Activated T-cell treated with anti-CD3 and anti-CD28 coated beads, Interleukin-2, amount 50 U/mL, for 4 hours (primary cell): ENCODE data around the gene DPP3. TPM values are rescaled to one million over a fixed set of nuclear protein-coding genes. Genes with fewer than 3 reads are reported as not detected.

Experiments
- ATAC-seq, 2 donors: fragments of 200-7000 bp; cut with Tn5 transposase; one replicate each; pipeline ENCODE4 v1.10.0; 2021
- DNase-seq: peaks from one replicate; pipeline ENCODE4 v3.0.0-alpha.2; 2020
- H3K27me3 Mint-ChIP-seq: one replicate; pipeline ENCODE4 v1.8.0; 2021; ENCODE audit warnings: low read depth, mixed read lengths
- H3K36me3 Mint-ChIP-seq: one replicate; pipeline ENCODE4 v1.8.0; 2022; ENCODE audit warnings: mixed read lengths; ENCODE audit not compliant: insufficient read depth
- H3K4me1 Mint-ChIP-seq: one replicate; pipeline ENCODE4 v1.8.0; 2021; ENCODE audit warnings: low read depth, mixed read lengths
- H3K4me3 Mint-ChIP-seq: one replicate; pipeline ENCODE4 v1.8.0; 2021; ENCODE audit warnings: mild to moderate bottlenecking, moderate library complexity, mixed read lengths
- H3K9me3 Mint-ChIP-seq: one replicate; pipeline ENCODE4 v1.8.0; 2021; ENCODE audit warnings: mixed read lengths
- total RNA-seq, 3 donors: library from RNA; stranded (reverse); gene quantifications; one replicate each; pipeline ENCODE4 v1.2.1, GENCODE V29; 2021

Gene DPP3
- total RNA-seq, 3 donors from 2014 or later, result 123 to 142 (median 132) TPM

DNA sequence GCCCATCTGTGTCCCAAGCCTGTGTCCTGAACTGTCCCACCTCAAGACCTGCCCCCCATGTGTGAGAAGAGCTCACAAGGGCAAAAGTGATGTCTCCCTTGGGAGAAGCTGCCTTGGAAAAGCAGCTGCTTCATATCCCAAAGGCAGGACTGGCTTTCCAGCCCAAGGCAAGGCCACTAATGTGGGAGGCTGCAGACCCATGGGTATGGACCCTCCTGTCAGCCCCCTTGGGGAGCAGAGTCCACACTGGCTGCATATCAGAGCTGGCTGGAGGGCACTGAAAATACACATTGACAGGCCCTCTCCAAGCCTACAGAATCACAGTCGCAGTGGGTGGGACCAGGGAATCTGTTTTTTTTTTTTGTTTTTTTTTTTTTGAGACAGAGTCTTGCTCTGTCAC, 10.8 kb upstream of the DPP3 start:
- Mint-ChIP-seq H3K36me3 (no peaks in the 10 kb centered on the region), H3K4me3 (no peak overlapping the region), H3K9me3 (no peaks in the 10 kb centered on the region), H3K27me3 (no peaks in the 10 kb centered on the region), H3K4me1 (peaks cover 23% of the 10 kb centered on the region)
- DNase-seq, result no peak
- ATAC-seq, result no peak

DNA sequence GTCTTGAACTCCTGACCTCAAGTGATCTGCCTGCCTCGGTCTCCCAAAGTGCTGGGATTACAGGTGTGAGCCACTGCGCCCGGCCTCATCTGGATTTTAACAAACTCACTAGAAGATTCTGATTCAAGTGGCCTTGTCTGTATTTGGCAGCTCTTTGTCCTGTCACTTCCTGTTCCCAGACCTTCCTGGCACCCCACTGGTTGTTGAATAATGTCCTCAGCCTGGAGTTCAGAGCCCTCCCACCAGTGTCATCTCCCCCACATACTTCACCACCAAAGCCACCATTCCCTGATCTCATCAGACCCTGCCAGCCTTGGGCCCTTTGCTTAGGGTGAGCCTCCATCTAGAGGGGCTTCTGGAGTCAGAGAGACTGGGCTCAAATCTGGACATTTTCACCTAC, 10.2 kb upstream of the DPP3 start:
- no peak for ATAC-seq
- Mint-ChIP-seq H3K27me3 (no peaks in the 10 kb centered on the region), H3K4me3 (no peak overlapping the region)

DNA sequence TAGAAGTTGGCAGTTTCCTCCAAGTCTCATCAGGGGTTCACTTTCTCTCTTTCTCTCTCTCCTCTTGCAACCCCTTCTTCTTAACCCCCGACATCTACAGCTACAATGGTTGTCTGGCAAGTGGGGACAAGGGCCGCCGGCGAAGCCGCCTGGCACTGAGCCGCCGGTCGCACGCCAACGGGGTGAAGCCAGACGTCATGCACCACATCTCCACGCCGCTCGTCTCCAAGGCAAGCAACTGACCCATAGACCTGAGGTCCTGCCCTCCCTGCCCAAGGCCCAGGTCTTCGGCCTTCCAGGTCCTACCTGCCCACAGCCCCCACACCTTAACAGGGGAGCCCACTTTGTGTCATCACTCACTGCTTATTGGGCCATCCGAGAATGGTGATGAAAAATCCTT, 9.1 kb upstream of the DPP3 start:
- Mint-ChIP-seq H3K27me3 (no peaks in the 10 kb centered on the region), H3K9me3 (no peaks in the 10 kb centered on the region), H3K4me3 (no peak overlapping the region), H3K4me1 (peaks cover 16% of the 10 kb centered on the region), H3K36me3 (no peaks in the 10 kb centered on the region)
- ATAC-seq, result no peak
- no peak for DNase-seq

More for the DNA sequence above, 10.2 kb upstream of the DPP3 start:
- Mint-ChIP-seq H3K4me1 (peaks cover 23% of the 10 kb centered on the region), H3K36me3 (no peaks in the 10 kb centered on the region), H3K9me3 (no peaks in the 10 kb centered on the region)
- no peak for DNase-seq

DNA sequence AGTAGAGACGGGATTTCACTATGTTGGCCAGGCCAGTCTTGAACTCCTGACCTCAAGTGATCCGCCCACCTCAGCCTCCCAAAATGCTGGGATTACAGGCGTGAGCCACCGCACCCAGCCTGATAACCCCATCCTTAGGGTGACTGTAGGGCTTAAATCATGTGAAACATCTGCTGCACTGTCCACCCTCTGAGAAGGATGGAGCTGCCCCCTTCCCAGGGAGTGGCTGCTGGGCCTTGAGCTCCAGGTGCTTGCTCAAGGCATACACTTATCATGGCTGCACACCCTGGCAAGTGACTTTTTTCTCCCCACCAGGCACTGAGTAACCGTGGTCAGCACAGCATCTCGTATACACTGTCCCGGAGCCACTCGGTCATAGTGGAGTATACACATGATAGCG, 8.2 kb upstream of the DPP3 start:
- Mint-ChIP-seq H3K36me3 (no peaks in the 10 kb centered on the region), H3K9me3 (no peaks in the 10 kb centered on the region), H3K27me3 (no peaks in the 10 kb centered on the region), H3K4me3 (no peak overlapping the region), H3K4me1 (peaks cover 12% of the 10 kb centered on the region)
- no peak for DNase-seq
- ATAC-seq, result no peak

DNA sequence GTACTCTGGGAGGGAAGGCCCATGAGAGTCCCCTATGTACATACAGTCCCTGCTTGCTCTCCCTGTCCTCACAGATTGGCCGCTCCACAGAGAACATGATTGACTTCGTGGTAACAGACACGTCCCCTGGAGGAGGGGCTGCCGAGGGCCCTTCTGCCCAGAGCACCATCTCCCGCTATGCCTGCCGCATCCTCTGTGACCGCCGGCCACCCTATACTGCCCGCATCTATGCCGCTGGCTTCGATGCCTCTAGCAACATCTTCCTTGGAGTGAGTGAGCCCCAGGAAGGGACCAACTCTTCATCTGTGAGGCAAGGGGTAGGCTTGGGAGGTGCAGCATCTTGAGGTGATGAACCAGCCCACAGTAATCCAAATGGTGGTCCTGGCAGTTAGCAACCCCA, 7.1 kb upstream of the DPP3 start:
- Mint-ChIP-seq H3K4me3 (no peak overlapping the region), H3K27me3 (no peaks in the 10 kb centered on the region)
- ATAC-seq, result no peak

DNA sequence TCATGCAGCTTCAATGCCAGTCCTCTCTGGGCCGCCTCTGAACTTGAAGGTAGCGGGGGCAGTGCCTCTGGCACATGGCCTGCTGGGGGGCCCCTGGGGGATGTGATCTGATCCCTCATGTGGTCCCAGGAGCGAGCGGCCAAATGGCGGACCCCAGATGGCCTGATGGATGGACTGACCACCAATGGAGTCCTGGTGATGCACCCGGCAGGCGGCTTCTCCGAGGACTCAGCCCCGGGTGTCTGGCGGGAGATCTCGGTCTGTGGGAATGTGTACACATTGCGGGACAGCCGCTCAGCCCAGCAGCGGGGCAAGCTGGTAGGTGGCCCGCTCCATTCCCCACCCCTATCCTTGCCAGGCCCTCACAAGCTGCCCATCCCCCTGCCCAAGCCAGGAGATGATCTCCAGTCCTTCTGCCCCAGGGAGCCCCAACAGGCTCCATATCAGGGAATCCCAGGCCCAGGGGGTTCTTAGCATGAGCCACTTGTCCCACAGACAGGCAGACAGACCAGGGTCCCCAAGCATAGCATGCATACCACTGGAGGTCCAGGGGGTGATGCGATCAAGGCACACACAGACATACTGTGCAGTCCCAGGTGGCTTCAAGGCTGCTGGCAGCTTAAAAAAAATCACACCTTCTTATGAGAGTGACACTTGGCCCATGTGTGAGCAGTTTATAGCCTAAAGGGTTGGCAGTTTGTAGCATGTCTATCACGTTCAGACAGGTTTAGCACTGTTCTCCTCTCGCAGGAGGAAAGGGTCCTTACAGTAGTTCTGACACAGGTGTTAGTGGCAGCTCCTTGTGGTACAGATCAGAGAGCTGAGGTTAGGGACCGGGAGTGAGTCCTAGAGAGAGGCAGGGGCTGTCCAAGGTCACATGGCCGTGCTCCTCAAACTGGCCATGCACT, 6.4 kb upstream of the DPP3 start:
- Mint-ChIP-seq H3K4me1 (no peaks in the 10 kb centered on the region), H3K9me3 (no peaks in the 10 kb centered on the region), H3K36me3 (no peaks in the 10 kb centered on the region), H3K4me3 (no peak overlapping the region), H3K27me3 (no peaks in the 10 kb centered on the region)
- DNase-seq (no peak), ATAC-seq (no peak)

More for the DNA sequence above, 7.1 kb upstream of the DPP3 start:
- H3K4me1 Mint-ChIP-seq, result peaks cover 4% of the 10 kb centered on the region
- DNase-seq, result no peak
- H3K36me3 Mint-ChIP-seq, result no peaks in the 10 kb centered on the region
- H3K9me3 Mint-ChIP-seq, result no peaks in the 10 kb centered on the region

DNA sequence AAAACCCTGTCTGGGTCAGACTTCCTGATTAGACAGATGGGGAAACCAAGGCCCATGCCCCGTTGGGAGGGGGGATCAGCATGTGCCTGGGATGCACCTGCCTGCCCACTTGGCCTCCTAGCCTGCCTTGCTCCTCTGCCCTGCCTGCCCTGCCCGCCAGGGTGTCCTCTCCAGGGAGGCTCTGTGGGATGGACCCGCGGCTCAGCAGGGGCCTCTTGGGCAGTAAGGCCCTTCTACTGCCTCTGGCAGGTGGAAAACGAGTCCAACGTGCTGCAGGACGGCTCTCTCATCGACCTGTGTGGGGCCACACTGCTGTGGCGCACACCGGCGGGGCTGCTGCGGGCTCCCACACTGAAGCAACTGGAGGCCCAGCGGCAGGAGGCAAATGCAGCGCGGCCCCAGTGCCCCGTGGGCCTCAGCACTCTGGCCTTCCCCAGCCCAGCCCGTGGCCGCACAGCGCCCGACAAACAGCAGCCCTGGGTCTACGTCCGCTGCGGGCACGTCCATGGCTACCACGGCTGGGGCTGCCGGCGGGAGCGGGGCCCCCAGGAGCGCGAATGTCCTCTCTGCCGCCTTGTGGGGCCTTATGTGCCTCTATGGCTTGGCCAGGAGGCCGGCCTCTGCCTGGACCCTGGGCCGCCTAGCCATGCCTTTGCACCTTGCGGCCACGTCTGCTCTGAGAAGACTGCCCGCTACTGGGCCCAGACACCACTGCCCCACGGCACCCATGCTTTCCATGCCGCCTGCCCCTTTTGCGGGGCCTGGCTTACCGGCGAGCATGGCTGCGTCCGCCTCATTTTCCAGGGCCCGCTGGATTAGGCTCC, 4.7 kb upstream of the DPP3 start:
- DNase-seq (no peak), ATAC-seq (no peak)
- Mint-ChIP-seq H3K36me3 (no peaks in the 10 kb centered on the region), H3K9me3 (no peaks in the 10 kb centered on the region), H3K4me1 (peaks cover 7% of the 10 kb centered on the region), H3K27me3 (no peaks in the 10 kb centered on the region), H3K4me3 (no peak overlapping the region)

DNA sequence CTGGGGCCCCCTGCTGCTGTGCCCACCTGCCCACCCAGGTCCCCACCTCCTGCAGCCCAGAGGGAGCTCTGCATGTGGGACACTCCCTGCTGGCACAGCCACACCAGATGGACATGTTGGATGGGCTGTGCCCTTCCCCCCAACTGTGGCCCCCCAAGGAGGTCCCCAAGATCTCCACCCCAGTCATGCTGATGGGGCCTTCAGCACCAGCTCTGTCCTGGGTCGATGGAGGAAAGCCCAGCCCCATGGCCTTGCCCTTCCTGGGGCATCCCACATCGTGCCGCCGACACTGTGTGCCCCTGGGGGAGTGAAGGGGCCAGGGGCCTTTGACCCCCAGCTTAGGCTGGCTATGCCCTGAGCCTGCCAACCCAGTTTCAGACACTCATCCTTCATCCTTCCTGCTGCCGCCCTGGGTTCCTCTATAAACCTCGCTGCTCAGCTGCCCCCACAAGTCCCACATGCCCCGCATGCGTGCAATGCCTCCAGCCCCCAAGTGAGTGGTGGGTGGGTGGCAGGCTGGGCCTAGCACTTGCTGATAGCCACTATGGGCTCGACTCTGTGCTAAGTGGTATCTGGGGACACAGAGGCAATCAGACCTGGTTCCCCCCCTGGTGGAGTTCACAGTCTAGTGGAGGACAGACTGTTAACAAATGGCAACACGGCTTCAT, 3.9 kb upstream of the DPP3 start:
- no peaks in the 10 kb centered on the region for H3K36me3 Mint-ChIP-seq
- DNase-seq (no peak), ATAC-seq (no peak)
- no peaks in the 10 kb centered on the region for H3K27me3 Mint-ChIP-seq
- peaks cover 11% of the 10 kb centered on the region for H3K4me1 Mint-ChIP-seq
- H3K4me3 Mint-ChIP-seq, result no peak overlapping the region
- no peaks in the 10 kb centered on the region for H3K9me3 Mint-ChIP-seq

DNA sequence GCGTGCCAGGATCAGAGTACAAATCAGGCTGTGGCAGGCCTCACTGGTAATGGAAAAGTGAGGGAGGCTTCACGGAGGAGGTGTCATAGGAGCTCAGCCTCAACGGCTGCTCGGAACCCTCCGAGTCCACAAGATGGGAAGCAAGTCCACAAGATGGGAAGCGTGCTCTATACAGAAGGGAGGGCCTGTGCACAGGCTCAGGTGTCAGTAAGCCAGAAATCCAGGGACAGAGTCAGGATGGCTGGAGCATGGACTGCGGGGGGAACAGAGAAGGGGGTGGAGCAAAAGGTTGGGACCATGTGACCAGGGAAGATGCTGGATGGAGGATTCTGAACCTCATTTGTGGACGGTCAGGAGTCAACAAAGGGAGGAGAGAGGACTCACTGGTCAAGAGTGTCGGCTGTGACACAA, 3.4 kb upstream of the DPP3 start:
- H3K9me3 Mint-ChIP-seq, result no peaks in the 10 kb centered on the region
- no peaks in the 10 kb centered on the region for H3K36me3 Mint-ChIP-seq
- ATAC-seq, result no peak
- DNase-seq, result no peak
- H3K4me1 Mint-ChIP-seq, result peaks cover 11% of the 10 kb centered on the region
- H3K27me3 Mint-ChIP-seq, result no peaks in the 10 kb centered on the region
- H3K4me3 Mint-ChIP-seq, result no peak overlapping the region

DNA sequence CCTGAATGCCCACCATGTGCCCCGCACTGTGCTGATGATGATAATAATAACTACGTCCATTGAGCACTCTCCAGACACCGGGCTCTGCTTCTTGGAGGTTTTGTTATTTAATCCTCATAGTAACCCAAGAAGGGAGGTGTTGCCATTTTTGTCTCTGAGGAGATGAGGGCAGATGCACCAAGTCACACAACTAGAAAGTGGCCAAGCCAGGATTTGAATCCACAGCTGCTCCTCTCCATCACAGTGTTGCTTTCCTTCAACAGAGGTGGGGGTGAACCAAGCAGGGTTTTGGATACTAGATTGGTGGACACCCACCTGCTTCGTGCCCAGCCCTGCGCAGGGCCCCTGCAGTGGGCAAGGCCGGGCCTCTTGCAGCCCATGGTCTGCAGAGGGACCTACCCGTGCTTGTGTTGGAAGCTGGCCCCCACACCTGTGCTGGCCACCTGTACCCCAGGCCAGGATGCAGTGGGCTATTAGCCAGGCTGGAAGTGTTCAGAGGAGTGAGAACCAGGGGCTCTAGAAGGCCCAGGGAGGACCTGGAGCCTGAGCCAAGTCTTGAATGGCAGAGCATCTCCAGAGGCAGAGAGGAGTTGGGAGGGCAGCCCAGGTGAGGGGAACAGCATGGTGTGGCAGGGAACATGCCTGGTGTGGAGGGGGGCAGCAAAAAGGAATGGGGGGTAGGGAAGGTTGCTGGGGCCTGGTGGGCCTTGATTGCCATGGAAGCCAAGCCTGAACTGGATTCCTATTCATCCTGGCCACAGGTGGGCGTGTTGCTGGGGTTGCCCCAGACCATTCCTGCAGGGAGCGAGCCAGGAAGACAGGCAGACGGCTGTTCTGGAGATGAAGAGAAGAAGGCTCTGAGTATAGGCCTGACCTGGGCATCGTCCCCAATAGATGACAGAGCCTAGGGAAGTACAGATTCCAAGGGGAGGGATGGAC, 2.7 kb upstream of the DPP3 start:
- Mint-ChIP-seq H3K4me1 (peaks cover 14% of the 10 kb centered on the region), H3K4me3 (peak overlapping the region; percentile 51), H3K27me3 (no peaks in the 10 kb centered on the region), H3K9me3 (no peaks in the 10 kb centered on the region), H3K36me3 (peaks cover 3% of the 10 kb centered on the region)
- ATAC-seq, result no peak
- no peak for DNase-seq

DNA sequence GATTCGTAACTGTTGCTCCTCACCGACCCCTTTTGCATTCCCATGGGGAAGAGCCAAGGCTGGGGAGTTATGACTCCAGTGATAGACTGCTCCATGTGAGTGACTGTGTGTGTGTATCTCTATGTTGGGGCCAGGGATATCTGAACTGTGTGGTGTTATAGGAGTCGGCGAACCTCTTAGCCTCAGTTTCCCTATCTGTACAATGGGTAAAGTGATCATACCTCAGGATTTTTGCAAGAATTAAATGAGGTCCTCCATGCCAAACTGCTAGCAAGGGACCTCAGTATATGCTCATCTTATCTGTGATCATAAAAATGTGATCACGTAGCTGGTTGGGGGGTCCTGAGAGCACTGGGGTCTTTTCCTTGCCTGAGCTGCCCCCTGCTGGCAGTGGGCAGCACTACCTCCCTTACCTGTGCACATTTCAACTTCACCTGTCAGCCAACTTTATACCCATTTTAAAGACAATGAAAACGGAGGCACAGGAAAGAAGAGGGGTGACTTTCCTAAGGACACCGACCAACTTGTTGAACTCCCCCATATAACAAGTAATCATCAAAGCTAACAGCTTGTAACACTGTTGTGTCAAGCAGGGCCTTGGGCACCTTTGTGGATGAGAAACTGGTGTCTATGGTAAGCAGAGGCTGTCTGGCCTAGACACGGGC, 1.4 kb upstream of the DPP3 start:
- peaks cover 16% of the 10 kb centered on the region for H3K4me1 Mint-ChIP-seq
- peak overlapping the region; percentile 88 for H3K4me3 Mint-ChIP-seq
- no peaks in the 10 kb centered on the region for H3K9me3 Mint-ChIP-seq
- DNase-seq, result peak; percentile 27
- H3K27me3 Mint-ChIP-seq, result no peaks in the 10 kb centered on the region
- H3K36me3 Mint-ChIP-seq, result peaks cover 4% of the 10 kb centered on the region
- no peak for ATAC-seq

DNA sequence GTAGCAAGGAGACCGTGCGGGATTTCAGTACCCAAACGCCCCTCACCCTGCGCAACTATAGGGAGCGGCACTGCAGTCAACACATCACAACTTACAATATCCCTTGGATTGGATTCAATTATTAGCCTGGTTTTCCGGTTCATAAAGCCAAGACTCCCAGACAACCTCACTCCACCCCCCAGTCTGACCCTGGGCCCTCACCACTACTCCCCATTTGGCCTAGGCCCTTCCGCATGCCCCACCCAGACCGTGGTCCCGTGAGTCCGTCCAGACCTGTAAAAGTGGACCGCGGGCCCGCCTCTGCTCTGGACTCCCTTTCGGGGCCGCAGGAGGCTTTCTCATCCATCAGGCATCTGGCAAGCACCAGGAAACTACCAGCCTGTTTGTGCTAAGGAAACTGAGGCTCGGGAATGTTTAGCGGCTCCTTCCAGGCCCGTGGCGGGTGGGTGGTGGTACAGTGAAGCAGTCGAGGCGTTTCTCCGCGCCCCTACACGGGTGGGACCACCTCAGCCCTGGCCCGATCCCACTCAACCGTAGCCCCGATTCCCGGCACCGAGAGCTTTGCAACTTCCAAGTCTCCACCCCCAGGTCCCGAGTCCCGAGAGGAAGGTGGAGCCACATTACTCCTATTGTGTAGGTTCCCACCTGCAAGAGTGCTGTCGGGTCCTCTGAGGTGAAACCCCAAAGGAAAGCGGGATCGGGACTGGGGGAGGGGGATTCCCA, 679 bp upstream of the DPP3 start:
- peaks cover 4% of the 10 kb centered on the region for H3K36me3 Mint-ChIP-seq
- no peaks in the 10 kb centered on the region for H3K27me3 Mint-ChIP-seq
- peak overlapping the region; percentile 88 for H3K4me3 Mint-ChIP-seq
- no peaks in the 10 kb centered on the region for H3K9me3 Mint-ChIP-seq
- H3K4me1 Mint-ChIP-seq, result peaks cover 16% of the 10 kb centered on the region
- ATAC-seq (peak in 1 of 2 donors; percentile 3), DNase-seq (no peak)
